ENCODE data around the gene TPTE.
"Not testable (repeated sequence)": the region's sequence is repeated elsewhere in the genome, so short reads cannot be mapped to it uniquely, and the experiment has no call there.

The TPTE gene

GRCh38 chr21:10617133-10617752 is 95.9 kb downstream of the TPTE start:
- DNase-seq: not testable (repeated sequence)

- DNase-seq: no peak
Observed at GRCh38 chr21:10627316-10627863, 106.0 kb downstream of the TPTE start.

- DNase-seq: not testable (repeated sequence)
Observed at GRCh38 chr21:10629239-10629638, 107.9 kb downstream of the TPTE start.

- DNase-seq: not testable (repeated sequence)
Observed at GRCh38 chr21:10630829-10631228, 109.4 kb downstream of the TPTE start.

- DNase-seq: not testable (repeated sequence)
Observed at GRCh38 chr21:10631316-10631715, 109.9 kb downstream of the TPTE start.

GRCh38 chr21:10638144-10638543 is 116.8 kb downstream of the TPTE start:
- DNase-seq: not testable (repeated sequence)

- no peak for DNase-seq
Observed at GRCh38 chr21:10639123-10639522, 117.7 kb downstream of the TPTE start.

GRCh38 chr21:10639746-10640145 is 118.4 kb downstream of the TPTE start:
- not testable (repeated sequence) for DNase-seq

- DNase-seq: no peak
Observed at GRCh38 chr21:10640446-10640845, 119.1 kb downstream of the TPTE start.

GRCh38 chr21:10641107-10641506 is 119.7 kb downstream of the TPTE start:
- no peak for DNase-seq

- not testable (repeated sequence) for DNase-seq
Observed at GRCh38 chr21:10645667-10646066, 124.3 kb downstream of the TPTE start.

- not testable (repeated sequence) for DNase-seq
Observed at GRCh38 chr21:10649350-10650149, 128.2 kb downstream of the TPTE start.

GRCh38 chr21:10650297-10650696 is 128.9 kb downstream of the TPTE start:
- not testable (repeated sequence) for DNase-seq
